K562 (cell line): Measurements from ENCODE around the gene MFSD8. TPM values are rescaled to one million over a fixed set of nuclear protein-coding genes. Genes with fewer than 3 reads are reported as not detected.
A peak's percentile ranks its signal among the peaks of the same experiment; 100 is the strongest.
"Not testable (repeated sequence)": the region's sequence is repeated elsewhere in the genome, so short reads cannot be mapped to it uniquely, and the experiment has no call there.

Experiments used
- ATAC-seq: fragments of 200-7000 bp; cut with Tn5 transposase; 3 replicates; pipeline ENCODE4 v1.9.1; 2020; ENCODE audit warnings: moderate library complexity
- BruUV-seq: library from RNA; stranded (reverse); fragments of 400-500 nt; replicated peaks from 2 replicates; lab custom pipeline; 2021; lab: Mats Ljungman, UMichigan
- CTCF ChIA-PET: fragments of 300-600 bp; formaldehyde crosslinking; extraction: SDS; loops from one replicate; lab custom pipeline; 2021; ENCODE audit warnings: low intra/inter-chr PET ratio; lab: Yijun Ruan, JAX
- POLR2A ChIA-PET: fragments of 300-600, 350-650 bp; sonication (Branson Sonifier 250); formaldehyde crosslinking; extraction: SDS; loops from one replicate; lab custom pipeline; 2021; ENCODE audit warnings: antibody characterized with exemption, inconsistent platforms; lab: Yijun Ruan, JAX
- DNase-seq, 4 experiments: peaks; one replicate each; pipeline versions ENCODE4 v3.0.0 to v3.0.0-alpha.2; 2011 to 2018; ENCODE audit warnings: low spot score in 3 of 4, mixed read lengths in 3 of 4; ENCODE audit errors: extremely low read depth in 1 of 4
- FAIRE-seq: peaks from 2 replicates; lab custom pipeline; 2011; peaks lifted over from hg19 to GRCh38; lab: Jason Lieb, UNC
- H2AFZ ChIP-seq: 2 replicates; pipeline ENCODE4 v1.6.0; 2011; ENCODE audit warnings: low read depth, low read length, control low read depth, inconsistent platforms
- H3K27ac ChIP-seq: fragments of 200-600 bp; 3 replicates; pipeline ENCODE4 v1.8.0; 2011; ENCODE audit warnings: low read depth, mild to moderate bottlenecking, control low read depth, inconsistent platforms, low read length, moderate library complexity, mixed read lengths; ENCODE audit errors: extremely low read depth
- H3K27me3 ChIP-seq, 2 experiments: fragments of 300-600 bp in 1 of 2; 2 replicates in 1 of 2; 3 replicates in 1 of 2; pipeline versions ENCODE4 v1.6.0 to v1.8.0; 2011; ENCODE audit warnings: inconsistent platforms in 2 of 2, low read length in 2 of 2, mild to moderate bottlenecking in 1 of 2, mixed read lengths in 1 of 2, moderate library complexity in 1 of 2; ENCODE audit not compliant: control insufficient read depth in 2 of 2, insufficient read depth in 2 of 2
- H3K36me3 ChIP-seq: fragments of 300-600 bp; 3 replicates; pipeline ENCODE4 v1.8.0; 2011; ENCODE audit warnings: mild to moderate bottlenecking, low read length, inconsistent platforms; ENCODE audit not compliant: control insufficient read depth, insufficient read depth
- H3K4me1 ChIP-seq, 2 experiments: fragments of 200-600 bp in 1 of 2; replicated peaks in 1 of 2; 2 replicates in 1 of 2; 3 replicates in 1 of 2; pipeline versions ENCODE4 v1.5.1 to v1.8.0; 2011; ENCODE audit warnings: inconsistent platforms in 2 of 2, low read length in 2 of 2, mild to moderate bottlenecking in 1 of 2, mixed read lengths in 1 of 2, moderate library complexity in 1 of 2; ENCODE audit not compliant: control insufficient read depth in 2 of 2, insufficient read depth in 2 of 2
- H3K4me2 ChIP-seq: 2 replicates; pipeline ENCODE4 v1.6.1; 2011; ENCODE audit warnings: low read length, control low read depth, inconsistent platforms, mixed read lengths; ENCODE audit not compliant: insufficient read depth
- H3K4me3 ChIP-seq: fragments of 200-600 bp; sonication (generic), shearing (Covaris generic); 2 replicates; pipeline ENCODE4 v1.5.1; 2016; ENCODE audit warnings: control low read depth, inconsistent platforms
- H3K79me2 ChIP-seq: fragments of 200-600 bp; 3 replicates; pipeline ENCODE4 v1.8.0; 2011; ENCODE audit warnings: low read length, inconsistent platforms; ENCODE audit not compliant: control insufficient read depth, insufficient read depth
- H3K9ac ChIP-seq, 2 experiments: 2 replicates each; pipeline versions ENCODE4 v1.6.0 to v1.6.1; 2011; ENCODE audit warnings: low read depth in 2 of 2, low read length in 2 of 2, control low read depth in 1 of 2, inconsistent platforms in 1 of 2, mild to moderate bottlenecking in 1 of 2, mixed read lengths in 1 of 2; ENCODE audit not compliant: insufficient read depth in 1 of 2
- H3K9me1 ChIP-seq: one replicate; pipeline ENCODE4 v1.6.0; 2011; ENCODE audit warnings: inconsistent platforms, mild to moderate bottlenecking, low read length, moderate library complexity; ENCODE audit not compliant: control insufficient read depth, insufficient read depth
- H3K9me3 ChIP-seq: replicated peaks from 2 replicates; pipeline ENCODE4 v1.5.1; 2011; ENCODE audit warnings: low read depth, low read length, inconsistent platforms; ENCODE audit not compliant: control insufficient read depth, insufficient read depth
- H4K20me1 ChIP-seq: replicated peaks from 2 replicates; pipeline ENCODE4 v1.6.1; 2011; ENCODE audit warnings: low read length, inconsistent platforms, mixed read lengths; ENCODE audit not compliant: control insufficient read depth, insufficient read depth
- CBX3 ChIP-seq, 2 experiments: IDR thresholded peaks; 1 replicate in 1 of 2; 2 replicates in 1 of 2; pipeline ENCODE4 v1.6.1; 2012; ENCODE audit warnings: inconsistent platforms in 2 of 2, low read length in 2 of 2, borderline replicate concordance in 1 of 2, control low read depth in 1 of 2
- CBX5 ChIP-seq: IDR thresholded peaks from 2 replicates; pipeline ENCODE4 v1.6.1; 2014; ENCODE audit warnings: low read depth, borderline replicate concordance
- TRIM28 ChIP-seq: fragments of 450-650 bp; IDR thresholded peaks from 2 replicates; pipeline ENCODE4 v1.6.1; 2017
- ZNF280A ChIP-seq: fragments of 450-650 bp; IDR thresholded peaks from 2 replicates; pipeline ENCODE4 v1.6.1; 2018; ENCODE audit warnings: mild to moderate bottlenecking, low read depth; ENCODE audit not compliant: partially characterized antibody
- WGBS: fragments of 100-300 bp; shearing (Covaris generic); methylation state at CpG from one replicate; pipeline ENCODE4 v1.1.6; 2016; ENCODE audit warnings: low coverage, mixed read lengths; ENCODE audit not compliant: insufficient coverage; ENCODE audit errors: missing lambda C conversion rate; 5-methylcytosine and 5-hydroxymethylcytosine counted together
- in situ Hi-C: fragments of 300-500 bp; cut with MboI; formaldehyde crosslinking; loops from 4 replicates; pipeline ENCODE4 v1.15.0; 2018; ENCODE audit warnings: inconsistent platforms, mixed read lengths
- intact Hi-C: fragments of 100-400 bp; cut with micrococcal nuclease; formaldehyde crosslinking; loops from 2 replicates; pipeline ENCODE4 v1.14.2; 2022
- polyA plus RNA-seq, 8 experiments: library from polyadenylated mRNA; depleted of rRNA in 4 of 8; stranded (reverse) in 5 of 8; unstranded in 3 of 8; fragments of >200 nt; fragmentation: Nextera tagmentation in 2 of 8; fragmentation: Illumina TruSeq in 1 of 8; extraction: Ambion mirVana in 2 of 8; extraction: Trizol in 1 of 8; gene quantifications; 2 replicates each; pipeline versions ENCODE4 v1.2.1 to v1.2.3, GENCODE V29; 2011 to 2014; ENCODE audit warnings: inconsistent platforms in 1 of 8, missing spikeins in 1 of 8
- total RNA-seq, 7 experiments: library from RNA; depleted of rRNA in 6 of 7; stranded (reverse); fragments of >200 nt in 6 of 7; fragmentation: Illumina TruSeq in 2 of 7; extraction: Trizol in 2 of 7; gene quantifications; 2 replicates each; pipeline versions ENCODE4 v1.2.1 to v1.2.3, GENCODE V29; 2011 to 2021; ENCODE audit warnings: low replicate concordance in 1 of 7

The MFSD8 gene
- total and polyA plus RNA-seq, 9 of the 15 experiments (the other 6 are each of a cell fraction or from before 2014, with no cell fraction given) = 7.0 to 27.2 (median 18.7) TPM

GRCh38 chr4:127996521-127996920 lies 31.5 kb upstream of the MFSD8 start:
- POLR2A ChIA-PET, H3K4me3 ChIP-seq, ATAC-seq, H2AFZ ChIP-seq, H3K27me3 ChIP-seq, FAIRE-seq, H3K4me2 ChIP-seq, H3K9me3 ChIP-seq, BruUV-seq, intact Hi-C loops, H3K79me2 ChIP-seq, H4K20me1 ChIP-seq, DNase-seq, in situ Hi-C loops, H3K27ac ChIP-seq, H3K9me1 ChIP-seq, H3K9ac ChIP-seq, H3K4me1 ChIP-seq, CTCF ChIA-PET: not testable (repeated sequence)
- peaks cover 15% of the 10 kb centered on the region; the same call in 1 of the 3 replicates for H3K36me3 ChIP-seq
- peak in 1 of 2 experiments; percentile 44; a peak in 2 of 3 replicates for TF ChIP-seq CBX3 (IDR thresholded peaks at IDR 0.05; ENCODE audit: borderline replicate concordance in 1 of 2, low read length in 2 of 2)
- 0 out of 2 replicates have a peak, but pooled peaks have one; percentile 67 for TF ChIP-seq TRIM28
- peak; percentile 77 for TF ChIP-seq ZNF280A
- 0 out of 2 replicates have a peak, but pooled peaks have one; percentile 59 for TF ChIP-seq CBX5
- WGBS = 79% methylated on average over 6 of the region's 6 CpGs
